Activated T-cell treated with anti-CD3 and anti-CD28 coated beads for 48 hours (primary cell): Measurements from ENCODE around the gene LRRC38.
"Not testable (repeated sequence)": the region's sequence is repeated elsewhere in the genome, so short reads cannot be mapped to it uniquely, and the experiment has no call there.

Source experiments
- DNase-seq: peaks from one replicate; pipeline ENCODE4 v3.0.0-alpha.2; 2020; ENCODE audit warnings: low read depth

Gene LRRC38

GRCh38 chr1:13461977-13462376 is 51.8 kb downstream of the LRRC38 start:
- DNase-seq = no peak

DNA sequence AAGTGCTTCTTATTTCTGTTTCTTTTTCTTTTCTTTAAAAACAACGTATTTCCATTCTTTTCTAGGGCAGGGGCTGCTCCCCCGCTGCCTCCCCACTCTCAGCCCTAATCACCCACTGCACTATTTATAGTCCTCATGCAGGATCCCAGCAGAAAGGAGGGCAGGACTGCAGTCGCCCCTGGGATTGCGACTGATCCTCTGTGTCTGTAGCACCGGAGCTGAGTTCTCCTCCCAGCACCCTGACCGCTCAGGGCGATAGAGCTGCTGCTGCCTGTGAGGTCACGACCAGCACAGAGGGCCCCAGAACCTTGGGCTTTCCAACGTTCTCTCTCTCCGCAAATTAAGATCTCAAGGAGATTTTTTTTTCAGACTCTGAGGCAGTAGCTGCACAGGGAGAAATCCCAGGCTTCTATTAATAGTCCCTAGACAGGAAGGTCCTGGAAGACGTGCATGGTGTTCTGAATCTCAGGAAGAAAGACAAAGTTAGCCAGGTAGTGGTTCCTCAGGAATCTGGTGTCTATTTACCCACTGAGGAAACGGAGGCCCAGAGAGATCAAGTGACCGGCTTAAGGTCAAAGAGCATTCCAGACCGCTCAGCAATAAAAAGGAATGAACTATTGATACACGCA is 56.8 kb downstream of the LRRC38 start:
- DNase-seq = no peak

GRCh38 chr1:13451399-13451965 is 62.3 kb downstream of the LRRC38 start:
- DNase-seq = no peak

- DNase-seq = no peak
Measured at GRCh38 chr1:13450204-13450603, 63.6 kb downstream of the LRRC38 start.

- no peak for DNase-seq
Measured at GRCh38 chr1:13443335-13443979, 70.3 kb downstream of the LRRC38 start.

DNA sequence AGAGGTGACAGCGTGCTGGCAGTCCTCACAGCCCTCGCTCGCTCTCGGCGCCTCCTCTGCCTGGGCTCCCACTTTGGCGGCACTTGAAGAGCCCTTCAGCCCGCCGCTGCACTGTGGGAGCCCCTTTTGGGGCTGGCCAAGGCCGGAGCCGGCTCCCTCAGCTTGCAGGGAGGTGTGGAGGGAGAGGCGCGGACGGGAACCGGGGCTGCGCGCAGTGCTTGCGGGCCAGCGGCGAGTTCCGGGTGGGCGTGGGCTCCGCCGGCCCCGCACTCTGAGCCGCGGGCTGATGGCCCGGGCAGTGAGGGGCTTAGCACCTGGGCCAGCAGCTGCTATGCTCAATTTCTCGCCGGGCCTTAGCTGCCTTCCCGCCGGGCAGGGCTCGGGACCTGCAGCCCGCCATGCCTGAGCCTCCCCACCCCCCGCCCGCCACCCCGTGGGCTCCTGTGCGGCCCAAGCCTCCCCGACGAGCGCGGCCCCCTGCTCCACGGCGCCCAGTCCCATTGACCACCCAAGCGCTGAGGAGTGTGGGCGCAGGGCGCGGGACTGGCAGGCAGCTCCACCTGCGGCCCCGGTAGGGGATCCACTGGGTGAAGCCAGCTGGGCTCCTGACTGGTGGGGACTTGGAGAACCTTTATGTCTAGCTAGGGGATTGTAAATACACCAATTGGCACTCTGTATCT is 74.6 kb downstream of the LRRC38 start:
- DNase-seq = not testable (repeated sequence)

- DNase-seq = no peak
Measured at GRCh38 chr1:13435458-13435857, 78.3 kb downstream of the LRRC38 start.

GRCh38 chr1:13433694-13434358 is 80.0 kb downstream of the LRRC38 start:
- DNase-seq = not testable (repeated sequence)

- DNase-seq = no peak
Measured at GRCh38 chr1:13432251-13432650, 81.6 kb downstream of the LRRC38 start.

- no peak for DNase-seq
Measured at GRCh38 chr1:13430495-13430894, 83.3 kb downstream of the LRRC38 start.
